SK-N-SH (cell line): ENCODE results near the gene OGFOD1.

Experiments used
- EP300 ChIP-seq, 2 experiments: IDR thresholded peaks; 2 replicates each; pipeline versions ENCODE4 v1.4.0 to v1.6.1; 2012; ENCODE audit warnings: borderline replicate concordance in 1 of 2, low read depth in 1 of 2, low read length in 1 of 2
- POLR2AphosphoS5 ChIP-seq: IDR thresholded peaks from 2 replicates; pipeline ENCODE4 v1.6.1; 2012; ENCODE audit warnings: low read depth, low read length
- RAD21 ChIP-seq: IDR thresholded peaks from 2 replicates; pipeline ENCODE4 v1.6.1; 2012; ENCODE audit warnings: mild to moderate bottlenecking, low read length
- RCOR1 ChIP-seq: fragments of 150-350 bp; IDR thresholded peaks from 2 replicates; pipeline ENCODE4 v1.6.1; 2017; ENCODE audit warnings: antibody characterized with exemption, low read length
- SIN3A ChIP-seq: IDR thresholded peaks from 2 replicates; pipeline ENCODE4 v1.6.1; 2012; ENCODE audit warnings: low read depth, mild to moderate bottlenecking, low read length, moderate library complexity, borderline replicate concordance
- SMC3 ChIP-seq: IDR thresholded peaks from 2 replicates; pipeline ENCODE4 v1.6.1; 2012; ENCODE audit warnings: low read depth, low read length, improper control_type of control experiment
- TEAD4 ChIP-seq: IDR thresholded peaks from 2 replicates; pipeline ENCODE4 v1.4.0; 2012; ENCODE audit warnings: mild to moderate bottlenecking, borderline replicate concordance; ENCODE audit not compliant: insufficient read depth
- TF ChIP-seq, protein P1 (sequence below): fragments of 200-600 bp; sonication (generic); IDR thresholded peaks from 2 replicates; pipeline ENCODE4 v1.6.1; 2017; ENCODE audit warnings: antibody characterized with exemption, mild to moderate bottlenecking, moderate library complexity
- TF ChIP-seq, protein P2 (sequence below): IDR thresholded peaks from 2 replicates; pipeline ENCODE4 v1.4.0; 2012; ENCODE audit warnings: low read depth, borderline replicate concordance
- TF ChIP-seq, protein P3 (sequence below): fragments of 150-350 bp; IDR thresholded peaks from 2 replicates; pipeline ENCODE4 v1.6.1; 2017; ENCODE audit warnings: antibody characterized with exemption, low read length, low read depth, borderline replicate concordance

DNA sequence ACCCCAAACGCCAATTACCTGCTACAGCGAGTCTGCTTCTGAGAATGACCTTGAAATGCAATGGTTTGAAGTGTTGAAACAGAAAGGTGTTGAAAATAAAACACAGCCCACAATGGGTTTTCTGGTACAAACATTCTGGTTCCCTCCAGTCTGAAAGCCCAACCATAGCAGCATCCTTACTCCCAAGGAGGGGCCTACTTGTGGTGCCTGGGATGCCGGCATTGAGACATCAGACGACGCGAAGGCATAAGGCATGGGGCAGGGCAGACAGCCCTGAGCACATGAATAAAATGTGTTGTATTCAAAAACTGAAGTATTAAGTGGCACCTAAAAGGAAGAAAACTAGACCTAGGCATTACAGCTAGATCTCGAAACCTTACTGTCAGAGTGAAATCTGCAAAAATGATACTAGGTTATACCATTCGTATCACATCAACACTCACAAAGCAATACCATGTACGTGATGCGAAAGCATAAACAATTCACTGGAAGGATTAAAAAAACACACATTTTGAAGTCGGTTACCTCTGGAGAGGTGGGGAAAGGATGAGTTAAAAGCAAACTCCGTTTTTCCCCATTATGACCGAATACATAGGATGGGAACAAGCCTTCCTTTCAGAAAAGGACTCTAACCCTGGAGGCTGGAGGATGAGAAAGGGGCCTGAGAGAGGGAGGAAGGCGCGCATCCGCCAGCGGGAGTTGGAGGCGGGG, 924 bp upstream of the OGFOD1 start:
- TF ChIP-seq, protein P1, sequence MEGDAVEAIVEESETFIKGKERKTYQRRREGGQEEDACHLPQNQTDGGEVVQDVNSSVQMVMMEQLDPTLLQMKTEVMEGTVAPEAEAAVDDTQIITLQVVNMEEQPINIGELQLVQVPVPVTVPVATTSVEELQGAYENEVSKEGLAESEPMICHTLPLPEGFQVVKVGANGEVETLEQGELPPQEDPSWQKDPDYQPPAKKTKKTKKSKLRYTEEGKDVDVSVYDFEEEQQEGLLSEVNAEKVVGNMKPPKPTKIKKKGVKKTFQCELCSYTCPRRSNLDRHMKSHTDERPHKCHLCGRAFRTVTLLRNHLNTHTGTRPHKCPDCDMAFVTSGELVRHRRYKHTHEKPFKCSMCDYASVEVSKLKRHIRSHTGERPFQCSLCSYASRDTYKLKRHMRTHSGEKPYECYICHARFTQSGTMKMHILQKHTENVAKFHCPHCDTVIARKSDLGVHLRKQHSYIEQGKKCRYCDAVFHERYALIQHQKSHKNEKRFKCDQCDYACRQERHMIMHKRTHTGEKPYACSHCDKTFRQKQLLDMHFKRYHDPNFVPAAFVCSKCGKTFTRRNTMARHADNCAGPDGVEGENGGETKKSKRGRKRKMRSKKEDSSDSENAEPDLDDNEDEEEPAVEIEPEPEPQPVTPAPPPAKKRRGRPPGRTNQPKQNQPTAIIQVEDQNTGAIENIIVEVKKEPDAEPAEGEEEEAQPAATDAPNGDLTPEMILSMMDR: no peak
- TF ChIP-seq, protein P2, sequence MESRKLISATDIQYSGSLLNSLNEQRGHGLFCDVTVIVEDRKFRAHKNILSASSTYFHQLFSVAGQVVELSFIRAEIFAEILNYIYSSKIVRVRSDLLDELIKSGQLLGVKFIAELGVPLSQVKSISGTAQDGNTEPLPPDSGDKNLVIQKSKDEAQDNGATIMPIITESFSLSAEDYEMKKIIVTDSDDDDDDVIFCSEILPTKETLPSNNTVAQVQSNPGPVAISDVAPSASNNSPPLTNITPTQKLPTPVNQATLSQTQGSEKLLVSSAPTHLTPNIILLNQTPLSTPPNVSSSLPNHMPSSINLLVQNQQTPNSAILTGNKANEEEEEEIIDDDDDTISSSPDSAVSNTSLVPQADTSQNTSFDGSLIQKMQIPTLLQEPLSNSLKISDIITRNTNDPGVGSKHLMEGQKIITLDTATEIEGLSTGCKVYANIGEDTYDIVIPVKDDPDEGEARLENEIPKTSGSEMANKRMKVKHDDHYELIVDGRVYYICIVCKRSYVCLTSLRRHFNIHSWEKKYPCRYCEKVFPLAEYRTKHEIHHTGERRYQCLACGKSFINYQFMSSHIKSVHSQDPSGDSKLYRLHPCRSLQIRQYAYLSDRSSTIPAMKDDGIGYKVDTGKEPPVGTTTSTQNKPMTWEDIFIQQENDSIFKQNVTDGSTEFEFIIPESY: no peak
- TF ChIP-seq SMC3 (no peak), POLR2AphosphoS5 (no peak), EP300 (IDR thresholded peaks at IDR 0.05; ENCODE audit: borderline replicate concordance in 1 of 2, low read depth in 1 of 2, low read length in 1 of 2) (no peak), TEAD4 (no peak), RCOR1 (no peak), RAD21 (no peak), SIN3A (no peak)
- TF ChIP-seq, protein P3, sequence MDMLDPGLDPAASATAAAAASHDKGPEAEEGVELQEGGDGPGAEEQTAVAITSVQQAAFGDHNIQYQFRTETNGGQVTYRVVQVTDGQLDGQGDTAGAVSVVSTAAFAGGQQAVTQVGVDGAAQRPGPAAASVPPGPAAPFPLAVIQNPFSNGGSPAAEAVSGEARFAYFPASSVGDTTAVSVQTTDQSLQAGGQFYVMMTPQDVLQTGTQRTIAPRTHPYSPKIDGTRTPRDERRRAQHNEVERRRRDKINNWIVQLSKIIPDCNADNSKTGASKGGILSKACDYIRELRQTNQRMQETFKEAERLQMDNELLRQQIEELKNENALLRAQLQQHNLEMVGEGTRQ: no peak
